GM23338 (cell line): ENCODE data around the gene SLC9B1.

ENCODE experiments used
- CREB1 ChIP-seq: fragments of 250-450 bp; sonication (Bioruptor Pico); IDR thresholded peaks from 2 replicates; pipeline ENCODE4 v1.5.0; 2020; ENCODE audit warnings: low read depth, mild to moderate bottlenecking, moderate library complexity
- CTCF ChIP-seq, 2 experiments: fragments of 200-600 bp in 1 of 2; sonication (generic) in 1 of 2; conservative IDR thresholded peaks; 2 replicates each; pipeline versions ENCODE4 v1.5.1 to v1.6.1; 2016 to 2017; ENCODE audit warnings: antibody characterized with exemption in 2 of 2, low read depth in 2 of 2, mild to moderate bottlenecking in 2 of 2, moderate library complexity in 1 of 2
- ETS1 ChIP-seq: IDR thresholded peaks from 2 replicates; pipeline ENCODE4 v1.6.1; 2016; ENCODE audit warnings: antibody characterized with exemption
- EZH2 ChIP-seq: fragments of 200-600 bp; sonication (generic); IDR thresholded peaks from one replicate; pipeline ENCODE4 v1.8.0; 2017; ENCODE audit warnings: antibody characterized with exemption, mild to moderate bottlenecking, low read depth; ENCODE audit not compliant: unreplicated experiment
- EZH2phosphoT487 ChIP-seq: fragments of 200-600 bp; sonication (generic); IDR thresholded peaks from one replicate; pipeline ENCODE4 v1.8.1; 2018; ENCODE audit warnings: antibody characterized with exemption; ENCODE audit not compliant: unreplicated experiment
- JUNB ChIP-seq: IDR thresholded peaks from one replicate; pipeline ENCODE4 v1.6.1; 2016; ENCODE audit warnings: antibody characterized with exemption; ENCODE audit not compliant: unreplicated experiment
- POLR2AphosphoS5 ChIP-seq: IDR thresholded peaks from 2 replicates; pipeline ENCODE4 v1.6.1; 2016; ENCODE audit warnings: antibody characterized with exemption, low read depth
- REST ChIP-seq: IDR thresholded peaks from one replicate; pipeline ENCODE4 v1.6.1; 2018; ENCODE audit warnings: antibody characterized with exemption; ENCODE audit not compliant: unreplicated experiment
- STAT1 ChIP-seq: IDR thresholded peaks from one replicate; pipeline ENCODE4 v1.6.1; 2016; ENCODE audit warnings: antibody characterized with exemption; ENCODE audit not compliant: unreplicated experiment
- ZNF114 ChIP-seq: fragments of 250-450 bp; sonication (Bioruptor Pico); IDR thresholded peaks from 2 replicates; pipeline ENCODE4 v1.5.0; 2020; ENCODE audit warnings: mild to moderate bottlenecking, moderate library complexity
- ZNF331 ChIP-seq: fragments of 250-450 bp; sonication (Bioruptor Pico); IDR thresholded peaks from 2 replicates; pipeline ENCODE4 v1.5.0; 2020; ENCODE audit warnings: low read depth, mild to moderate bottlenecking, moderate library complexity

GRCh38 chr4:102869569-102870197 lies 149.8 kb downstream of the SLC9B1 start:
- TF ChIP-seq EZH2 (no peak), CTCF (conservative IDR thresholded peaks at IDR 0.05; ENCODE audit: low read depth in 2 of 2) (no peak), POLR2AphosphoS5 (no peak), ZNF331 (CRISPR knock-in tag) (no peak), ETS1 (no peak), CREB1 (CRISPR knock-in tag) (no peak), STAT1 (no peak), EZH2phosphoT487 (no peak), JUNB (no peak), REST (no peak), ZNF114 (no peak)
